ENCODE data around the gene PDIA6.
"Not testable (repeated sequence)": the region's sequence is repeated elsewhere in the genome, so short reads cannot be mapped to it uniquely, and the experiment has no call there.

Gene PDIA6

GRCh38 chr2:10811517-10811916 lies 1.1 kb downstream of the PDIA6 start:
- DNase-seq (ENCODE audit: low read depth in 3 of 3, low spot score in 1 of 3), result no peak

GRCh38 chr2:10810202-10811161 lies 2.1 kb downstream of the PDIA6 start:
- no peak for DNase-seq (ENCODE audit: low read depth in 3 of 3, low spot score in 1 of 3)

- DNase-seq (ENCODE audit: low read depth in 3 of 3, low spot score in 1 of 3), result no peak
Measured at GRCh38 chr2:10806543-10806942, 6.0 kb downstream of the PDIA6 start.

- DNase-seq (ENCODE audit: low read depth in 3 of 3, low spot score in 1 of 3), result not testable (repeated sequence)
Measured at GRCh38 chr2:10805990-10806389, 6.6 kb downstream of the PDIA6 start.

GRCh38 chr2:10802657-10803056 lies 9.9 kb downstream of the PDIA6 start:
- DNase-seq (ENCODE audit: low read depth in 3 of 3, low spot score in 1 of 3), result no peak

- no peak for DNase-seq (ENCODE audit: low read depth in 3 of 3, low spot score in 1 of 3)
Measured at GRCh38 chr2:10800163-10800562, 12.4 kb downstream of the PDIA6 start.

- no peak for DNase-seq (ENCODE audit: low read depth in 3 of 3, low spot score in 1 of 3)
Measured at GRCh38 chr2:10798783-10799182, 13.8 kb downstream of the PDIA6 start.

GRCh38 chr2:10796703-10797102 lies 15.9 kb downstream of the PDIA6 start:
- no peak for DNase-seq (ENCODE audit: low read depth in 3 of 3, low spot score in 1 of 3)

- no peak for DNase-seq (ENCODE audit: low read depth in 3 of 3, low spot score in 1 of 3)
Measured at GRCh38 chr2:10795508-10796046, 17.0 kb downstream of the PDIA6 start.

GRCh38 chr2:10794876-10795275 lies 17.7 kb downstream of the PDIA6 start:
- DNase-seq (ENCODE audit: low read depth in 3 of 3, low spot score in 1 of 3), result no peak

- DNase-seq (ENCODE audit: low read depth in 3 of 3, low spot score in 1 of 3), result no peak
Measured at GRCh38 chr2:10793816-10794215, 18.8 kb downstream of the PDIA6 start.

GRCh38 chr2:10792660-10793400 lies 19.8 kb downstream of the PDIA6 start:
- DNase-seq (ENCODE audit: low read depth in 3 of 3, low spot score in 1 of 3), result no peak

- no peak for DNase-seq (ENCODE audit: low read depth in 3 of 3, low spot score in 1 of 3)
Measured at GRCh38 chr2:10792001-10792634, 20.5 kb downstream of the PDIA6 start.

- DNase-seq (ENCODE audit: low read depth in 3 of 3, low spot score in 1 of 3), result no peak
Measured at GRCh38 chr2:10790228-10790973, 22.2 kb downstream of the PDIA6 start.

- no peak for DNase-seq (ENCODE audit: low read depth in 3 of 3, low spot score in 1 of 3)
Measured at GRCh38 chr2:10788855-10789254, 23.7 kb downstream of the PDIA6 start.

GRCh38 chr2:10787176-10787968 lies 25.2 kb downstream of the PDIA6 start:
- peak in 1 of 3 donors; percentile 18 for DNase-seq (ENCODE audit: low read depth in 3 of 3, low spot score in 1 of 3)

GRCh38 chr2:10786240-10786982 lies 26.2 kb downstream of the PDIA6 start:
- DNase-seq (ENCODE audit: low read depth in 3 of 3, low spot score in 1 of 3), result no peak

GRCh38 chr2:10785260-10785659 lies 27.3 kb downstream of the PDIA6 start:
- DNase-seq (ENCODE audit: low read depth in 3 of 3, low spot score in 1 of 3), result no peak

- DNase-seq (ENCODE audit: low read depth in 3 of 3, low spot score in 1 of 3), result no peak
Measured at GRCh38 chr2:10784719-10785118, 27.9 kb downstream of the PDIA6 start.
